Stimulated activated CD4-positive, alpha-beta T cell treated with anti-CD3 and anti-CD28 coated beads, Interleukin-2, amount 100 ng/mL, for 48 hours (primary cell): Measurements from ENCODE around the gene GRK6.
A peak's percentile ranks its signal among the peaks of the same experiment; 100 is the strongest.

Source experiments
- DNase-seq, 2 donors: peaks; one replicate each; pipeline ENCODE4 v3.0.0-alpha.2; 2020

GRK6 gene

DNA sequence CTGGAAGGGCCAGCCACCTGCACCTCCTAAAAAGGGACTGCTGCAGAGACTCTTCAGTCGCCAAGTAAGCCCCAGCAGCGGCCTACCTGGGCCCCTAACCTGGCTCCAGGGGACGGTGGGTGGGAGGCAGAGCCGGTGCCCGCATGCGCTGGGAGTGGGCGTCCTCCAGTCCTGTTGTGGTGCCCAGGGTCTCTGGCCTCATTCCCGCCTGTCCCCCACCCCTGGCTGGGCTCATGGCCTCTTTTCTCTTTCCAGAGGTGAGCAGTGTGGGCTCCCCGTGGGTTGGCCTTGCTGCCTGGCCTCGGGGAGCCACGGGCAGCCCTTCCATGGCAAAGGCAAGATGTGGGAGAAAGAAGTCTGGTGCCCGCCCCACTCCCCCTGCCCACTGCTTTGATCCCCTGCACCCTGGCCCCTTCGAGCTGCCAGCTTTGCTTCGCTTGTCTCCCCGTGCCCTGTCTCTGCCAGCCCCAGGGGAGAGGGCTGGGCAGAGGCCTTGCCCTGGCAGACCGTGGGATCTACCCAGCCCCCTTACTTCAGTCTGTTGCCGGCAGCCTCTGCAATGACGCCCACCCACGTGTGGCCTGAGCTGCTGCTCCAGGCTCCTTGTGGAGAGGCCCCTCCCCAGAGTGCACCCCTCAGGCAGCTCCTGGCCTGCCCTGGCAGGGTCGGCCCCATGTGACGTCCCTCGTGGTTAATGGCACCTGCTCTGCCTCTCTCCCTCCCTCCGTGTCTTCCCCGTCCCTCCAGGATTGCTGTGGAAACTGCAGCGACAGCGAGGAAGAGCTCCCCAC lies 14.7 kb downstream of the GRK6 start:
- DNase-seq = no peak

DNA sequence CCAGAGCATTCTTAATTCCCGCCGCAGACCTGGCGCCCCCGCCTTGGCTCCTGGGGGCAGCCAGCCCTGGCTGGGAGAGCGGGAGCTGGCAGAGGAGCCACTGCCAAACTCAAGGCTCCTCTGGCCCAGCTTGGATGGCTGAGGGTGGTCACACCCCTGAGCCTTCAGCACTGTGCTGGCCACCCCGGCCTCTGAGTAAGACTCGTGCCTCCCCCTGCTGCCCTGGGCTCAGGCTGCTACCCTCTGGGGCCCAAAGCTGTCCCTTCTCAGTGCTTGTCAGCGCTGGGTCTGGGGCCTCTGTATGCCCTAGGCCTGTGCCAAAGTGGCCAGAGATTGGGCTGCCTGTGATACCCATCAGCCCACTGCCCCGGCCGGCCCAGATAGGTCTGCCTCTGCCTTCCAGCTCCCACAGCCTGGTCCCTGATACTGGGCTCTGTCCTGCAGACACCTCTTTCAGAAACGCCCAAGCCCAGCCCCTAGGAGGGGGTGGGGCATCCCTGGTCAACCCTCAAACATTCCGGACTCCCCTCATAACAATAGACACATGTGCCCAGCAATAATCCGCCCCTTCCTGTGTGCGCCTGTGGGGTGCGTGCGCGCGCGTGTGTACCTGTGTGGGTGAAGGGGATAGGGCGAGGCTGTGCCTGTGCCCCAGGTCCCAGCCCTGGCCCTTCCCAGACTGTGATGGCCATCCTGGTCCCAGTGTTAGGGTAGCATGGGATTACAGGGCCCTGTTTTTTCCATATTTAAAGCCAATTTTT lies 15.8 kb downstream of the GRK6 start:
- no peak for DNase-seq

DNA sequence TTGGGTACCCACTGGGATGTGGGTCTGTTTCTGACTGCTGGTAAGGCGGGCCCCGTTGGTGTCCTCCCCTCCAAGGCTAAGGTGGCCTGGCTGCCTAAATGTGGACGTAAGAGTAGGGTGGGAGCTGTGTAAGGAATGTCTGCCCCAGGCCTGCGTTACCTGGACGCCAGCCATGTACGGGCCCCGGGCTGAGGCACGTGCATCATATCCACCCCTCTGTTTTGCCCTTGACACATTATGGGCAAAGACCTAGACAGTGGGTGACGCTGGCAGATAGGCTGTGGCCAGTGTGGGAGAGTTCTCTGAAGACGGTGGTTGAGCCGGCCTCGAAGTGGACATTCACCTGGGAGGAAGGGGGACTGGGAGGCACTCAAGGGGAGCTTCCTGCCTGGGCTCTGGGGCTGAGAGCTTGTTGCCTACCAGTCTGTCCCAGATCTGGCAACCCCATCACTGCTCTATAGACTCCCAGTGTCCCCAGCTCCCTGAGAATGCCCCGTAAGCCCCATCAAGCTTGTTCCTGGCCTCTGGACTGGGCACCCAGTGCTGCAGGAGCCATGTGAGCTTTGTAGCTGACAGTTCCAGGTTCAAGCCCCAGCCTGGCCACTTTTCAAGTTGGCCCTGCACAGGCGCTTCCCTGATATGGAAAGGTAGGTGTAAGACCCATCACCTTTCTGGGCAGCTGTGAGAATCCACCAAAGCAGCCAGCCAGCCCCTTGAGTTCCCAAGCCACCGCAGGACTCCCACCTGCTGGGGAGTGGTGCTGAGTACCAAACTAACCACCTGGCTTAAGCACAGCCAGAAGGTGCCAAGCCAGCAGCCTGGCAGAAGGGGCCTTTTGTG lies 16.9 kb downstream of the GRK6 start:
- DNase-seq = no peak

DNA sequence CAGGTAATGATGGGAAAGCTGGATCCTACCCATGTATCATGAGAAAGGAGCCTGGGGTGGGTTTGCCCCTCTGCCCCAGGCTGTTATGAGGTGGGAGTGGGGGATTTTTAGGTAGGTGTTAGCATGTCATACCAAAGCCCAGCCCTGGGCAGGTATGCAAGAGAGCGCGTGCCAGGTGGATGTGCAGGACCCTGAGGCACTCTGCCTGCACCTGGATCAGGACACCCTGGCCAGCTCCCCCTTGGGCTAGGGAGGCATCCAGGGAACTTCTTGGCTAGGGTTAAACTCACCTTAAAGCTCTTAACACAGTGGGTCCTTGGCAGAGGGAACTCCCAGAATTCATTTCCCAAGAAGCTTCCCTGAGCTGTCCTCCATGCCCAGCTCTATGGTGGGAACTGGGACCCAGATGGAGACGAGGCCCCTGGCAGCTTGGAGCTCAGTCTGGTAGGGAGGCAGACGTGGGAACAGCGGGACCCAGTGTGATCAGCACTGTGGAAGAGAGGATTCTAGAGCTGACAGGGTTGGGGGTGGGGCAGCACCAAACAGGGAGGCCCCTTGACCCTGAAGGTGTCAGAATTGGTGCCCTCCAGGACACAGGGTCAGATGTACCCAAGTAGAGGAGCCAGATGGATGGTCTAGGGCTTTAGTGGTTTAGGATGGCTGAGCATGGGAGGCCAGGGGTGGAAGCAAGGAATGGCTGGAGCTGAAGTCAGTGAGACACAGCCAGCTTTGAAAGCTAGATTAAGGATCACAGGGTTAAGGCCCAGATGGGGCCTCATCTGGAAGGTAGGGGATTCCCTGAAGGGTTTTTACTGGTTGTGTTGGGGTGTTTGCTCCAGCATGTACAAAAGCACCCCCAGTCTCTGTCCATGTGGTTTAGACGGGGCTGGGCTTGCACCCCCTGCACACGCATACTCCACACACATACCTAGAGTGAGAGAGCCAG lies 17.9 kb downstream of the GRK6 start:
- no peak for DNase-seq

DNA sequence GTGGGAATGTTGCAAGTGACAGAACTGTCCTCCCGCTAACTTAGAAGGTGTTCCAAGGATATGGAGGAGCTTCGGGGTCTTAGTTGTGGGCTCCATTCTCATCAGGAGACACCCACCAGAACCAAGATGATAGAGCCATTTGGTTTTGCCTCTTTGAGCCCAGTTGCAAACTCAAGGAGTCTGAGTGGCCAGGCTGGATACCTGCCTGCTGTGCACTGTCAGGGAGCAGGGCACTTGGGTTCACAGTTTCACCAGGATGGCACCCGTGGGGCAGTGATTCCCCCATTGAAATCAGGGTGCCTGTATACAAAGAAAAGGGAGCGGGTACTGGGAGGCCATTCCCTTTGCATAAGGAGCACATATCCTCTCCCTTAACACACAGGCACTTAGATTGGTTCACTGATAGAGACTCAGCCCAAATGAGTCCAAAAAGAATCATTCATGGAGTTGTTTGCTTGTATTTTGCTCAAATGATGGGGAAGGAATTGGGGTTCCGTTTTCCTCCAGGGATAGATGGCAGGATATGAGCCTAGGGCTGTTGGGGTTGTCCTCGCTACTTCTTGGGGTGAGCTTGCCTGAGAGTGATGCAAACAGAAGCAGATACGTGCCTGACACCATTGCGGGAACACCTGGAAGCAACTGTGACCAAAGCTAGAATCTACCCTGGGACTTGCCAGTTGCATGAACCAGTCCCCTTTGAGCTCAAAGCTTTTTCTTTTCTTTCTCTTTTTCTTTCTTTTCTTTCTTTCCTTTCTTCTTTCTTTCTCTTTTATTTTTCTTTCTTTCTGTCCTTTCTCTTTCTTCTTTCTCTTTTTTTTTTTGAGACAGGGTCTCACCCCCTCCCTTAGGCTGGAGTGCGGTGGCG lies 18.8 kb downstream of the GRK6 start:
- DNase-seq = no peak

DNA sequence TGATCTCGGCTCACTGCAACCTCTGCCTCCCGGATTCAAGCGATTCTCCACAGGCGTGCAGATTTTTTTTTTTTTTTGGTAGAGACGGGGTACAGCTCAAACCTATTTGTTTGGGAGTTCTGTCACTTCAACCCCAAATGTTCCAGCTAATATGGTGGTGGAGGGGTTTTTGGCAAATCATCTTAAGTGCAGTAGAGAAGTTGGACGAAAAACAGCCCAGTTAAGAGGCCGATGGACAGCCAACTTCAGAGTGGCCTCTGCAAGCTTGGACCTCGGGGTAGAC lies 19.4 kb downstream of the GRK6 start:
- no peak for DNase-seq

DNA sequence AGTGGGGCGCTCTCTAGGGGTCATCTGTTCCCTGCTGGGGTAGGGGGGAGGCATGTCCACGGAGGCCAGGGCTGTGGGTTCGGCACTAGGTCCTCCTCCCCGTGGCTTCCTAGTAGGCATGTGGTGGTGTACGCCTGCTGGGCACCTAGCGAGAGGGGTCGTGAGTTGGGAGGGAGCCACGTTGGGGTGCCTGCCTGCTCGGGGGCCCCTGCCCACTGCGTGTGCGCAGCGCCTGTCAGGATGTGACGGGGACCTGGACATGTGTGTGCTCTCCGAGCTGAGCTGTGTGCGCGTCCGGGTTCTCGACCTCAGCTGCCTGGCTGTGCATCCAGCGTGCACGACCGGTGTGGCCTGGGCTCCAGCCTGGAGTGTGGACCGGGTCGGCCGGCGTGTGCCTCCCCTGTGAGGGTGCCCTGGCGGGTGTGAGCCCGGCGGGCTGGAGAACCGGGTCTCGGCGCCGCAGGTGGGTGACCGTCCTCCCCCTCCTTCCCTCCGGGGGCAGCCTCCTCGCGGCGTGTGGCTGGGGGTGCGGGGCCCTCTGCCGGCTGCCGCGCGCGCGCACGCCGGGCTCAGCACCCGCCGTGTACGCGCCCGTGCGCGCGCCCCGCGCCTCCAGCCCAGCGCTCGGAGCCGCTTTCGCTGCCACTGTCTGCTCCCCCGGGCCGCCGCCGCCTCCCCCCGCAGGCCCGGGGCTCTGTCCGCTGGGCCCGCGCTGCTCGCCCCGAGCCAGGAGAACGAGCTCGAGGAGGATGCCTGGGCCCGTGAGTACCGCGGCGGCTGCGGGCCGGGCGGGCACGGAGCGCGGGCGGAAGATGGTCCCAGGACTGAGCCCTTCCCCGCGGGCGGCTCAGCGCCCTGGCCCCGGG lies 20.0 kb downstream of the GRK6 start, which contains the start of gene PRR7:
TSS of gene PRR7 (plus strand) at position 615 of the 866 bp plus-strand sequence. CDS start 8,254 bp downstream, outside the sequence.
- DNase-seq = no peak

DNA sequence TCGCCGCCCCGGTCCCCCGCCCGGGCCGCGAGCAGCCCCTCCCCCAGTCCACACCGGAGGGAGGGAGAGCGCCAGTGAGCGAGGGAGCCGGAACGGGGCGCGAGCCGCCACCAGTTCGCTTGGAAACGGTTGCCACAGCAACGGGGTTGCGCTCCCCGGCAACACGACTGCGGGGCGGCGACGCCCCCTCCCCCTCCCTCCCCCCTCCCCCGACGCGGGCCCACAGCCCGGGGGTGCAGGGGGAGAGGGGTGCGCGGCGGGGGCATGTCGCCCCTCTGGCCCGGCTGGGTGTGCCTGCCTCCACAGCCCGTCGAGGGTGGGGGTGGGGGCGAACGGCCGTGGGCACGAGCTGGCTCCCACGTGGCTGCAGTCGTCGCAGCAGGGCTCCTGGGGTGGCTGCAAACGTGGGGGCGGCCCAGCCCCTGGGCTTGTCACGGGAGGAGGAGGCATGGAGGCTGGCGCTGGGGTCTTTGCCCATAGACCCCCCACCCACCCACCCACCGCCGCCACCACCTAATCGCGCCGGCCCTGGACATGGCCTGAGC lies 20.7 kb downstream of the GRK6 start:
- no peak for DNase-seq

DNA sequence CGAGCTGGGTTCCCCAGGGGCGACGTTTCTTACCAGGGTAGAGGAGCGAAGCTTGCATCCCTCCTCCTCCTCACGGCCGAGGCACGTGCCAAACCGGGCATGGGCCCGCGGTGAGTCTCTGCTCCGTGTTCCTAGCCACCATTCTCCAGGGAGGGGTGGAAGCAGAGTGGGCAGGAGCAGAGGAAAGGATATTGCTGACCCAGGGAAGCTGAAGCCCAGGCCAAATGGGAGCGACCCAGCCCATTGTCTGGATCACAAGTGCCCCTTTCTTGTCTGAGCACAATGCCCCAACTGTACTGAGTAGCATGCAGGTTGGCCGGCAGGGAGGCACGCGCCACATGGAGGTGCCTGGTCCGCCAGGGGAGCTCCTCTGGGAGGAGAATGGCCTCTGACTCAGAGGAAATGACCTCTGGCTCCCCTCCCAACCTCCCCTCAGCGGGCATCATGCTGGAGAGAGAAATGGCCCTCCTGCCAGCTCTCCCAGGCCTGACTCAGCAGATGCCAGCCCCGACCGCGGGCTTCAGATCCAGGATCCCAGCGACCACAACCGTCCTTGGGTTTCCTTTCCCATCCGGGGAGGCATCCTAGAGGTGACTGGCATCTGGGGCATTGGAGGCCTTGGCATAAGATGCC lies 21.3 kb downstream of the GRK6 start:
- DNase-seq = no peak

DNA sequence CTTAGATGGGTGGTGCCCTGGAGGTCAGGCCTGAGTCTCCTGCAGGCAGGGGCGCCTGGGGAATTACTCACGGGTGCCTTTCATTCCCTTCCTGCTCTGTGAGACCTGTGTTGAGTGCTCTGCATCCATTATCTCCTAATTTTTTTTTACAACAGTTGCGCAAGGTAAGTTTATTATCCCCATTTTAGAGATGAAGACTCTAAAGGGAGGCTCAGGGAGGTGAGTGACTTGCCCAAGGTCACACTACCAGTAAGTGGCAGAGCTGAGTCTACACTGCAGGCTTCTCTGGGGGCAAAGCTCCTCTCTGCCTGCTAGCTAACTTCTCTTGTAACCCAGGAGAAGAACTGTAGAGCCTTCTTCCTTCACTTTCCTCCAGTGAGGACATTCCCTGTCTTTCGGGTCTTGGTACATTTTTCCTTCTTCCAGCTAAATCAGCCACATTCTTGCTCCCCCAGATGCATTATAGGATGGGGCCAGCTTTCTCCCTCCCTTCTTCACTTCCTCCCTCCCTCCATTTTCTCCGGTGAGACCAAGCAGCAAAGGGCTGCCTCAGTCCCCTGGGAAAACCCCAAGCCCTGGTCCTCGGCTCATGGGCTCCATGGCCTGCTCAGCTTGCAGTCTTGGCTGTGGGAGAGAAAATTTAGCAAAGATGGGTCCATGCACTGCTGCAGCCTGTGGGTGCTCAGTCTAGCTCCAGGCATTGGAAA lies 21.9 kb downstream of the GRK6 start:
- no peak for DNase-seq

DNA sequence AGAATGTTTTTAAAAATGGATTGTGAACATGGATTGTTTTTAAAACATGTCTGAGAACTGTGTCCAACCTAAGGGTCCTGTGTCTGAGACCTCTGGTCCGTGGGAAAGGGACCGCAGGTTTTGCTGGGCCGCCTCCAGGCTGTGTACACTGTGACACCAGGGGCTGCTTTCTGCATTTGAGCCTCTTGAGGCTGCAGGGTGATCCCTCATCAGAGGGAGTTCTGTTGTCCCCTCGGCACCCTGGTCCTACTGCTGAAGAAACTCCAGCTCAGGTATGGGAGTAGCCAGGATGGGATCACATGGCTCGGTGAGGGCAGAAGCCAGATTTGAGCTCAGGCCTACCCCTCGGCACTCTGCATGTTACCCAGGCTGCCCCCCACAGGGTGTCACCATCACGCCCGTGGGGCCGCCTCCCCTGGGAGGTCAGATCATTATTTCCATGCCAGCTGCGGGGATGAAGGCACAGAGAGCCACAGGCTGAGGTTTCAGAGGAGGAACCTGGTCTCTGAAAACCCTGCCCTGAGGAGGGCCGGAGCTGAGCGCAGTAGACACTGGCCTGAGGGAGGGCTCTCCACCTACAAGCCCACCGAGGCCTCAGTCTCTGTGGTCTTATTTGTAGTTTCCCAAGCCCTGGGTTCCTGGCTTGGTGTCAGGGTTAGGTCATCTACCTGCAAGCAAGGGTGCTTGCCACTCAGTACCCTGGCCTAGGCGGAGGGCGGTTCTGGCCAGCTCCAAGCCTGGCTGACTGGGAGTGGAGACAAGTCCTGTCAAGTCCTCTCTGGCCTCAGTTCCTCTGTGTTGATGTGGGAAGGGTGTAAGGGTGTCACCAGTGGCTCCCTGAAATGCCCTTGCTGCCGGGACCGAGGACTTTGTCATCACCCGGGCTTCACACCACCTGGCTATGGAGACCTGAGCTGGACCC lies 22.9 kb downstream of the GRK6 start:
- no peak for DNase-seq

DNA sequence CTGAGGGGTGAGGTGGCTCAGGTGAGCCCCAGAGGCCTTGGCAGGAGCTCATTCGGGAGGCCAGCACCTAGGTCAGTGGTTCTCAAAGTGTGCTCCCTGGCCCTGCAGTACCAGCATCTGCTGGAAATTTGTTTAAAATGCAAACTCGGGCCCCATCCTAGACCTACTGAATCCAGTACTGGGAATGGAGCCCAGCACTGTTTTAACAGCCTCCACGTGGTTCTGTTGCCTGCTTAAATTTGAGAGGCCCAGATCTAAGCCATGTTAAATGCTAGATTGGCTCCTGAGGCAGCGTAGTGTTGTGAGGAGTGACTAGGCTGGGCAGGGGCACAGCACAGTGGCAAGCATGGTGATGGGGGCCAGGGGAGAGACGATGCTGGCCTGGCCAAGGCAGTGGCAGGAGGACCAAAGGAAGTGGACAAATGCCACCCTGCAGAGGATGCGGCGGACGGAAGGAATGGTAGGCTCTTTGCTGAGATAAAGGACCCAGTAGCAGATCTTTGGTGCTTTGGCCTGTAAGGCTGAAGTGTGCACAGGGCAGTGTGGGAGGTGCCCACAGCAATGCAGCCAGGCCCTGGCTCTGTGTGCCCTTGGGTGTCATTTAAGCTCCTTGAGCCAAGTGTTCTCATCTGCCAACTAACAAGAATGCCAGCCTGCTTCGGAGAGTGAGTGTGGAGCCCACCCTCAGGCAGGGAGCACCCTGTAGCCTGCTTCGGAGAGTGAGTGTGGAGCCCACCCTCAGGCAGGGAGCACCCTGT lies 24.4 kb downstream of the GRK6 start:
- no peak for DNase-seq

DNA sequence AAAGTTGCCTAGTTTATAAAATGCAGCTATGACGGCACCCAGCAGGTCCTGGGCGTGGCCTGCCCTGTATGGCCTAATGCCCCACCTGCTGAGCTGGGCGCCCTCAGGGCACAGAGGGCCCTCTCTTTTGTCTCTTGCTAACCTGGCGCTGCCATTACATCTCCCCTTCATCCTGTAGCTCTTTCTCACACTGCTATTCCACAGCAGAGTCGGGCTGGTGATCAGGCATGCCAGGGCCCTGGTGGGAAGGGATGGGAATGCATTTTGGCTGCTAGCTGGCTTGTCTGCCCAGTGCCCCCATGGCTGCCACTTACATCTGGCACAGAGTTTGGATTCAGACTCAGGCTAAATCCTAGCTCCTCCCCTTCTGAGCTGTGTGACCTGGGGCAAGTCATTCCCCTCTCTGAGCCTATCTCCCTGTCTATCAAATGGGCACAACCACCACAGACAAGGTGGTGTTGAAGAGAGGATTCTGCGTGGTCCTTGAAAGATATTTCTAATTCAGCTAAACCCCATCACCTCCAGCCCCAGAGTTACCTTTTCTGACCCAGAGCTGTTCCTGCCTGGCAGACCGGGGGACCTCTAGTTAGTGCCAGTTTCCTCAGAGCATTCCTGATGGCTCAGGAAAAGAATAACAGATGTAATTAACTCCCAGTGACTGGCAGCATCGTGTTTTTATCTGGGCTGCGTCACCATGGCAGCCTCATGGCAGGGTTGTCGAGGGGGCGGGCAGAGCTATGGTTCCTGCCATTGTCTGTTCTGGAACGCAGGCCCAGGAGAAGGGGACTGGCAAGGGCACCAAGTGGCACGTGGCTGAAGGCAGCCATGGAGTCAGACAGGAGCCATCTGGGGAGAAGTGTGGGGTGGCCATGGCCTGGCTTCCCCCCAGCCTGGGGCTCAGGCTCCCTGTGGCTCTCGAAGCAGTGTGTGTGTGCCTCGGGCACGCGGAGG lies 26.5 kb downstream of the GRK6 start:
- no peak for DNase-seq

DNA sequence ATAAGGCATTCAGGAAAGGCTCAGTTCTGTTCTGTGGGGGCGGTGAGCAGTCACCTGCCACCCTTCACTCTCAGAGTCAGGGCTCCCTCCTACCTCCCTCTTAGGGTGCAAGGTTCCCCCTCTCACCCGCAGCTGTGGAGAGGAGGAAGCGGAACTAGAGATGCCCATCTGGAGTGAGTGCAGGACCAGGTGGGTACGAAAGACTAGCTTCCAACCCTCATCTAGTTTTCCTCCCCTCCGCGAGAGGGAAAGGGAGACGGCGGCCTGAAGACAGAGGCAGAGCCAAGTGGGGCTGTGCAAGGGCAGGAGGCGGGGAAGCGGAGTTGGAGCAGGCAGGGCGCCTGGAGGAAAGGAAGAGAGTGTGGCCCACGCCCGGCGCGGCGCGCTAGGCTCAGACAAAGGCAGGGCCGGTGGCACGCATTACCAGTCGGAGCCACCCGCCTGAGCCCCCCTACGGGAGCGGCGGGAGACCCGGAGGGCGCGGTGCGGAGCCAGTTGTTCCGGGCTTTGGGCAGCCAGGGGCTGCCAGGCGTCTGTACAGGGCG lies 27.4 kb downstream of the GRK6 start:
- no peak for DNase-seq

DNA sequence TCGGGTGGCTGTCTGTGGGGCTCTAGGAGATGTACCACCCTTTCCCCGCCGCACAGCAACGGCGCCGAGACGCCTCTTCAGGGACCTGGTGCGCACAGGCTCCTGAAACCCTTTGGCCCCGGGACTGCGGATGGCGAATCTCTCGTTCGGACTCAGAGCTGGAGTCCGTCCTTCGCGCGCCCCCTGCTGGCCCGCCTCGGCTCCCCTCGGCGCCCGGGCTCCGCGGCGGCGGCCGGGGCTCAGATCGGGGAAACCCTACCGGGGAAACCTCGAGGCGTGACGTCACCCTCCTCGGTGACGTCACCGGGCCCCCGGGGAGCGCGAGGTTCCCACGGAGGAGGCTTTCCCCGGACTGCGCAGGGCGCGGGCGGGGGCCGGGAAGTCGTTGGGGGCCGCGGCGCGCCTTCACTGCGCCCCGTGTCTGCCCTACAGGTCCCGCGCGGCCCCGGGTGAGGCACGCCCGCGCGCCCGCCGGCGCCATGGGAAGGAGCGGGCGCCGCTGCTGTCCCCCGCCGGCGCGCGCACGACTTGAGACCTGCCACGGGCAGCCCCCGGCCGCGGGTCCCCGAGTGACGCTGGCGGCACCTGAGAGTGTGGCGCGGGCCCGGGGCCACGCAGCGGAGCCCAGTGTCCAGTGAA lies 28.0 kb downstream of the GRK6 start:
- peak; percentile 97 for DNase-seq
